KOPT-K1 (cell line): ENCODE measurements around the gene ZNF444.
"Not testable (repeated sequence)": the region's sequence is repeated elsewhere in the genome, so short reads cannot be mapped to it uniquely, and the experiment has no call there.

Experiments
- H3K27ac ChIP-seq: fragments of 200-600 bp; sonication (generic); 2 replicates; pipeline ENCODE4 v1.5.1; 2016; ENCODE audit warnings: antibody characterized with exemption, mild to moderate bottlenecking, low read depth, low read length; ENCODE audit not compliant: poor library complexity, severe bottlenecking
- H3K36me3 ChIP-seq: fragments of 200-600 bp; sonication (generic); 2 replicates; pipeline ENCODE4 v1.5.1; 2017; ENCODE audit warnings: antibody characterized with exemption, mild to moderate bottlenecking, low read length, moderate library complexity; ENCODE audit not compliant: insufficient read depth
- H3K9me3 ChIP-seq: fragments of 200-600 bp; sonication (generic); 2 replicates; pipeline ENCODE4 v1.5.1; 2017; ENCODE audit warnings: antibody characterized with exemption, low read length, mild to moderate bottlenecking; ENCODE audit not compliant: insufficient read depth, poor library complexity, severe bottlenecking

Gene ZNF444

GRCh38 chr19:56142897-56143434 is 1.9 kb downstream of the ZNF444 start:
- peaks cover 19% of the 10 kb centered on the region for H3K36me3 ChIP-seq
- peak overlapping the region; percentile 84 for H3K27ac ChIP-seq
- H3K9me3 ChIP-seq = no peaks in the 10 kb centered on the region

- peaks cover 31% of the 10 kb centered on the region for H3K36me3 ChIP-seq
- H3K27ac ChIP-seq = peak overlapping the region; percentile 84
- no peaks in the 10 kb centered on the region for H3K9me3 ChIP-seq
Observed at GRCh38 chr19:56144376-56144775, 3.3 kb downstream of the ZNF444 start.

GRCh38 chr19:56144831-56145230 is 3.7 kb downstream of the ZNF444 start:
- Histone ChIP-seq H3K9me3 (no peaks in the 10 kb centered on the region), H3K27ac (peak overlapping the region; percentile 84), H3K36me3 (peaks cover 36% of the 10 kb centered on the region)

- peaks cover 43% of the 10 kb centered on the region for H3K36me3 ChIP-seq
- no peak overlapping the region for H3K27ac ChIP-seq
- H3K9me3 ChIP-seq = no peaks in the 10 kb centered on the region
Observed at GRCh38 chr19:56145698-56146097, 4.6 kb downstream of the ZNF444 start.

- H3K9me3 ChIP-seq = no peaks in the 10 kb centered on the region
- H3K36me3 ChIP-seq = peaks cover 43% of the 10 kb centered on the region
- H3K27ac ChIP-seq = no peak overlapping the region
Observed at GRCh38 chr19:56146904-56147303, 5.8 kb downstream of the ZNF444 start.

- H3K9me3 ChIP-seq = no peaks in the 10 kb centered on the region
- H3K27ac ChIP-seq = no peak overlapping the region
- H3K36me3 ChIP-seq = peaks cover 43% of the 10 kb centered on the region
Observed at GRCh38 chr19:56147307-56147706, 6.2 kb downstream of the ZNF444 start.

GRCh38 chr19:56148096-56148495 is 7.0 kb downstream of the ZNF444 start:
- H3K9me3 ChIP-seq = no peaks in the 10 kb centered on the region
- peaks cover 44% of the 10 kb centered on the region for H3K36me3 ChIP-seq
- no peak overlapping the region for H3K27ac ChIP-seq

GRCh38 chr19:56148955-56149655 is 8.0 kb downstream of the ZNF444 start:
- peaks cover 53% of the 10 kb centered on the region for H3K36me3 ChIP-seq
- not testable (repeated sequence) for H3K27ac ChIP-seq, H3K9me3 ChIP-seq

GRCh38 chr19:56149656-56150038 is 8.6 kb downstream of the ZNF444 start:
- Histone ChIP-seq H3K36me3 (peaks cover 59% of the 10 kb centered on the region), H3K9me3 (no peaks in the 10 kb centered on the region), H3K27ac (no peak overlapping the region)

- H3K9me3 ChIP-seq = no peaks in the 10 kb centered on the region
- H3K27ac ChIP-seq = no peak overlapping the region
- peaks cover 66% of the 10 kb centered on the region for H3K36me3 ChIP-seq
Observed at GRCh38 chr19:56150358-56150757, 9.3 kb downstream of the ZNF444 start.

GRCh38 chr19:56152644-56153043 is 11.6 kb downstream of the ZNF444 start:
- H3K9me3 ChIP-seq = no peaks in the 10 kb centered on the region

GRCh38 chr19:56153507-56153906 is 12.4 kb downstream of the ZNF444 start:
- no peak overlapping the region for H3K27ac ChIP-seq
- H3K36me3 ChIP-seq = peaks cover 73% of the 10 kb centered on the region
- H3K9me3 ChIP-seq = no peaks in the 10 kb centered on the region

More at GRCh38 chr19:56152644-56153043, 11.6 kb downstream of the ZNF444 start:
- no peak overlapping the region for H3K27ac ChIP-seq
- peaks cover 73% of the 10 kb centered on the region for H3K36me3 ChIP-seq

GRCh38 chr19:56155124-56155687 is 14.1 kb downstream of the ZNF444 start:
- Histone ChIP-seq H3K9me3 (no peaks in the 10 kb centered on the region), H3K36me3 (peaks cover 71% of the 10 kb centered on the region), H3K27ac (no peak overlapping the region)

GRCh38 chr19:56156768-56157167 is 15.7 kb downstream of the ZNF444 start:
- Histone ChIP-seq H3K9me3 (no peaks in the 10 kb centered on the region), H3K27ac (no peak overlapping the region), H3K36me3 (peaks cover 83% of the 10 kb centered on the region)

GRCh38 chr19:56158170-56158757 is 17.2 kb downstream of the ZNF444 start:
- peaks cover 81% of the 10 kb centered on the region for H3K36me3 ChIP-seq

More at GRCh38 chr19:56158170-56158757, 17.2 kb downstream of the ZNF444 start:
- Histone ChIP-seq H3K9me3 (no peaks in the 10 kb centered on the region), H3K27ac (no peak overlapping the region)
